LNCAP (cell line): ENCODE results near the gene HS3ST4.

ENCODE experiments used
- CTCF ChIP-seq: fragments of 450-650 bp; IDR thresholded peaks from 2 replicates; pipeline ENCODE4 v1.5.1; 2017; ENCODE audit warnings: mild to moderate bottlenecking

The HS3ST4 gene

GRCh38 chr16:25691519-25692091, at the start of gene HS3ST4:
Gene HS3ST4, plus strand, starts transcription at chr16:25691959.
- TF ChIP-seq CTCF = no peak

DNA sequence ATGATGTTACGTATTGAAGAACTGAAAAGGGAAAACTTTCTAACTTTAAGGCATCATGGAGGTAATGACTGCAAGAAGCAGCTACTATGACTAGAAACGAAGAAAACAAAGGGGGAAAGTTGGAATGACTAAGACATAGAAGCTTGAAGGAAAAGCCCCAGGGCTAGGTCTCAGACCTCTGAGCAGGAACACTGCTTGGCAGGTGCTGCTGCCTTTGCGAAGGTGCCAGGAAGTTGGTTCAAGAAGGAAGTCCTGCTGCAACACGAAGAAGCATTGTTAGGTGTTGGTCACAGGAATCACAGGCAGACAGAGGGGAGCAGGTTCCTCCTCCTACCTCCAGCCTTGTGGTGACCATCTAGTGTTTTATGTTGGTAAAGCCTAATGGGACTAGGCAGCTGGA, 48.1 kb upstream of the HS3ST4 start:
- TF ChIP-seq CTCF = no peak

- TF ChIP-seq CTCF = no peak
Measured at GRCh38 chr16:25656639-25657038, 35.1 kb upstream of the HS3ST4 start.

DNA sequence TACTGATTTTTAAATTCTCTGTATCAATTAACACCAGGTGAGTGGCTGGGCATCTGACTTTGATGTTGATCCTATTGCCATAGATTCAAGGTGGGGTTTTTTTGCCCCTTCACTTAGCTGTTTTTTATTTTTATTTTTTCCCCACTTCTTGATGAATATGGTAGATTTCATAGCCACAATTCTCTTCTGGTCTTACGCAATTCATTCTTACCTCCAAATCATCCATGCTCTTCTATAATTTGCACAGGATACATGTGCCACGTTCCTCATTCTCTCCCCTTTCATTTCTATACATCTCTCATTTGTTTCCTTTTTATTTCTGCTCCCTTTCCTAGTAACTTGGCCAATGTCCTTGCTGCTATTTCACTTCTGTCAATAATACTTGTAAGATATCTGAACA, 14.9 kb upstream of the HS3ST4 start:
- no peak for TF ChIP-seq CTCF

- no peak for TF ChIP-seq CTCF
Measured at GRCh38 chr16:25679511-25679910, 12.2 kb upstream of the HS3ST4 start.

GRCh38 chr16:25689137-25689836, 2.5 kb upstream of the HS3ST4 start:
- no peak for TF ChIP-seq CTCF

DNA sequence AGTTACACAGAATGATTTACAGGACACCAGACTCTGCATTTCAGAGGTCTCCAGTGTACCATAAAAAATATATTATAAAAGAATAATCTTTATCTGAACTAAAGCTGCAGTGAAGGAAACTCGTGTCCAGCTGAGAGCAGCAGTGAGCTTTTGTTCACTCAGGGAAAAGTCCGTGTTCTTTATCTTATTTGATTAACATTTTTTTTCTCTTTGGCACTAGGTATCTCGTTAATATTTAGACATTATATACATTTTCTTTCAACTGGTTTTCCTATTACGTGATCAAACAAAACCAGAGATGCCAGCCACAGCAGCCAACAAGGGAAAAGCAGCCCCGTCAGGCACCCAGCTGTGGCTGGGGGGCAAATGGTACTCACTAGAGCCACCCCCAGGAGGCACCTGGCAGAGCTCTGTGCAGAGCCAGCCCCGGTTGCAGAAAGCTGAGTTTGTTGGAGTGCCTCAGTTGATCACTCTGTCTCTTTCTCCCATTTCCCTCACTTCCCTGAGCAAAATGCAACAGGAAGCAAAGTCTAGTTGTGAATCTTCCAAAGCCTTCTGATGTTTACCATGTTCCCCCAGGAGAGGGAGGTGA, 1.1 kb upstream of the HS3ST4 start:
- TF ChIP-seq CTCF = no peak
